Measurements from ENCODE around the gene RRP36.

RRP36 gene

GRCh38 chr6:43074847-43075669 lies 53.6 kb downstream of the RRP36 start:
- no peak for DNase-seq

- peak; percentile 74 to 82 (median 74) for DNase-seq
Measured at GRCh38 chr6:43075670-43076463, 54.4 kb downstream of the RRP36 start, which contains the start of gene PTK7. Gene PTK7, plus strand, starts transcription at chr6:43076314. Its CDS starts 175 bp downstream, at chr6:43076489.

DNA sequence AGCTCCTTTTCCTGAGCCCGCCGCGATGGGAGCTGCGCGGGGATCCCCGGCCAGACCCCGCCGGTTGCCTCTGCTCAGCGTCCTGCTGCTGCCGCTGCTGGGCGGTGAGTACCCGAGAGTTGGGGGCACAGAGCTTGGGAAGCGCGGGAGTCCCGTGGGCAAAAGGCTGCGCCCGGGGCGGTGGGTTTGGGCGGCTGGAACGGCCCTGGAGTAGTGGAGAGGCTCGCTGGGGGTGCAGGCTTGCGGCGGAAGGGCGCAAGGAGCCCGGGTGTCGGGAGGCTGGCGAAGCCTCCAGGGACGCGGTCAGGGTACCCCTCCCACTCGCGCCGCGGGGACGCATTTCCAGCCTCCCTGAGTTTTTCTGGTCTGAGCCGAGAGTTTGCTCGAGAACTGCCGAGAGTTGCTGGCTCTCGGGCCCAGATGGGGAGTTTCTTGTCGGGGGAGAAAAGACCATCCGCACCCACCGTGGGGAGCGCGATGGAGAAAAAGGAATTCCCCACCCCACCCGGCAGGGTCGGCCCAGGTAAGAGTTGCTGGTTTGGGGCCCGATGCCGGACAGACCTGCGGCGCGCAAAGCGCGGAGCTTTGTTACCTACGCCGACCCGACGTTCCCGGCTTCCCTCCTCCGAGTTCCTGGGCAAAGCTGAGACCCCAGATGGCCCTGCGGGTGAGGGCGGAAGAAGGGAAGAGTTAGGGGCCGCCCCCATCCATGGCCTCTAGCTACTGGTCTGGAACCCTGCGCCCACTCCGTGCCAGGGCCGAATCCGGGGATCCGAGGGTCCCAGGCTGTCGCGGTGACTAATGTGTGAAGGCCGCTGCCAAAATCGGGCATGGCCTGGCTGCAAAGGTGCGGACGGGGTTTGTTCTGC lies 55.3 kb downstream of the RRP36 start:
- peak; percentile 53 to 75 (median 71) for DNase-seq

DNA sequence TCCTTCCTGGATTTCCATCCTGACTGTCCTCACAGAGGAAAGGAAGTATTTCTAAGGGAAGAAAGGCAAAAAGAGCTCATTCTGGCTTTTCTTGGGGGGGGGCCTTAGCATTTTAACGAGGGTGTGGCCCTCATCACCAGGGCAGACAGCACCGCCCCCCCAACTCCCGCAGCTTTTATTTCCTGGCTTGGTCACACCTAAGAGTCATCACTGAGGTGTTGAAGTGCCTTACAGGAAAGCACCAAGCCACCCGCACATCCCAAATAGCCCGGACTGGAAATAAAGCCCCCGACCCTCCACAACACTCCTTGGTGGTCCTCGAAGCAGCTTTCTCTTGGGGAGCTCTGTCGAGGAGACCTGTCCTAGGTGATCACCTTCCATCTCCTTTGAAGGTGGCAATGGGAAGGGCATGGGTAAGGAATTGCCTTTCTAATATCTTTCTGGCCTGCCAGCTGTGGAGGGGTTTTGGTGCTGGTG lies 55.9 kb downstream of the RRP36 start:
- DNase-seq: peak in 1 of 3 experiments; percentile 52

GRCh38 chr6:43077981-43078511 lies 56.6 kb downstream of the RRP36 start:
- DNase-seq: no peak

DNA sequence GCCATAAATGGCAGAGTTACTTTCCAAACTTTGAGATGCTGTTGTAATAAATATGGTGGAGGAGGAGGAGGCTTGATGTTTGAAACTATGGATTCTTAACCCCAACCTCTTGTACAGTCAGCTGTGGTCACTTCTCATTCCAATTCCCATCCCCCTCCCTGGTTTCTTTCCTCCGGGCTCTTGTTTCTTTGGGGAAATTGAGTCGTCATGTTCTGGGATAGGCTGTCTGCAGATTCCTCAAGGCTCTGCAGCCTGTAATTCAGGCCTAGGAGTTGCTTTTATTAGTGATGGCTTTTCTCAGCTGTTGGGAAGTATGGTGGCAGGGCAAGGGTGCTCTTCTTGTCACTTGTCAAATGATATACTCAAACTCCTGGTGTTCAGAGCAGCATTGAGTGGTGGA lies 57.3 kb downstream of the RRP36 start:
- no peak for DNase-seq
